BJ (cell line): ENCODE measurements around the gene HSF2BP. TPM values are rescaled to one million over a fixed set of nuclear protein-coding genes. Genes with fewer than 3 reads are reported as not detected.
"Not testable (repeated sequence)": the region's sequence is repeated elsewhere in the genome, so short reads cannot be mapped to it uniquely, and the experiment has no call there.

Experiments
- CTCF ChIA-PET: fragments of 350-600 bp; formaldehyde crosslinking; extraction: SDS; loops from one replicate; lab custom pipeline; 2021; ENCODE audit warnings: antibody characterized with exemption, inconsistent platforms; lab: Yijun Ruan, JAX
- POLR2A ChIA-PET: fragments of 300-600 bp; sonication (Branson Sonifier 250); formaldehyde crosslinking; extraction: SDS; loops from one replicate; lab custom pipeline; 2021; ENCODE audit warnings: antibody characterized with exemption; lab: Charles Lee
- DNase-seq: peaks from one replicate; pipeline ENCODE4 v3.0.0-alpha.2; 2011; ENCODE audit warnings: low read depth
- H3K27me3 ChIP-seq: 2 replicates; pipeline ENCODE4 v1.6.0; 2011; ENCODE audit warnings: low read length; ENCODE audit not compliant: control insufficient read depth, insufficient read depth
- H3K36me3 ChIP-seq: 2 replicates; pipeline ENCODE4 v1.5.1; 2011; ENCODE audit warnings: low read length; ENCODE audit not compliant: control insufficient read depth, insufficient read depth
- H3K4me3 ChIP-seq: 2 replicates; pipeline ENCODE4 v1.5.1; 2011; ENCODE audit warnings: low read depth, mild to moderate bottlenecking, control low read depth, low read length
- CTCF ChIP-seq: IDR thresholded peaks from 2 replicates; pipeline ENCODE4 v1.5.1; 2011; ENCODE audit warnings: low read depth, mild to moderate bottlenecking, control low read depth, inconsistent platforms, low read length, moderate library complexity; ENCODE audit not compliant: insufficient read depth
- polyA plus RNA-seq: library from polyadenylated mRNA; depleted of rRNA; stranded (reverse); fragments of >200 nt; gene quantifications from 2 replicates; pipeline ENCODE4 v1.2.3, GENCODE V29; 2011

Gene HSF2BP
- polyA plus RNA-seq, 1 experiment, result 1.2 TPM

- TF ChIP-seq CTCF, result no peak
- ChIA-PET CTCF (no interaction called here), POLR2A (no interaction called here)
- Histone ChIP-seq H3K4me3 (no peak overlapping the region), H3K36me3 (no peaks in the 10 kb centered on the region), H3K27me3 (no peaks in the 10 kb centered on the region; the same call in 1 of the 2 replicates)
- DNase-seq, result no peak
These were observed 85.4 kb downstream of the HSF2BP start for GRCh38 chr21:43573921-43574320.

GRCh38 chr21:43572446-43572845 is 86.8 kb downstream of the HSF2BP start:
- no peak overlapping the region for H3K4me3 ChIP-seq
- H3K27me3 ChIP-seq, result no peaks in the 10 kb centered on the region; the same call in 1 of the 2 replicates
- ChIA-PET POLR2A (no interaction called here), CTCF (no interaction called here)
- no peak for DNase-seq
- no peak for TF ChIP-seq CTCF
- no peaks in the 10 kb centered on the region for H3K36me3 ChIP-seq

GRCh38 chr21:43571976-43572375 is 87.3 kb downstream of the HSF2BP start:
- CTCF ChIA-PET, result no interaction called here
- DNase-seq, result no peak

GRCh38 chr21:43570195-43570594 is 89.1 kb downstream of the HSF2BP start:
- H3K27me3 ChIP-seq, DNase-seq, H3K4me3 ChIP-seq, H3K36me3 ChIP-seq, CTCF ChIA-PET, POLR2A ChIA-PET: not testable (repeated sequence)

More at GRCh38 chr21:43571976-43572375, 87.3 kb downstream of the HSF2BP start:
- no peak for TF ChIP-seq CTCF
- POLR2A ChIA-PET, result no interaction called here
- no peak overlapping the region for H3K4me3 ChIP-seq
- no peaks in the 10 kb centered on the region; the same call in 1 of the 2 replicates for H3K27me3 ChIP-seq
- no peaks in the 10 kb centered on the region for H3K36me3 ChIP-seq

- CTCF ChIA-PET, POLR2A ChIA-PET, DNase-seq, H3K36me3 ChIP-seq, H3K27me3 ChIP-seq, H3K4me3 ChIP-seq: not testable (repeated sequence)
These were observed 96.8 kb downstream of the HSF2BP start for GRCh38 chr21:43562451-43562850.

- CTCF ChIA-PET, POLR2A ChIA-PET, H3K4me3 ChIP-seq, H3K36me3 ChIP-seq, DNase-seq, H3K27me3 ChIP-seq: not testable (repeated sequence)
These were observed 118.7 kb downstream of the HSF2BP start for GRCh38 chr21:43540561-43540960.

- H3K36me3 ChIP-seq, CTCF ChIA-PET, H3K4me3 ChIP-seq, DNase-seq, H3K27me3 ChIP-seq, POLR2A ChIA-PET: not testable (repeated sequence)
These were observed 136.7 kb downstream of the HSF2BP start for GRCh38 chr21:43522495-43523131.

GRCh38 chr21:43517701-43518100 is 141.6 kb downstream of the HSF2BP start:
- H3K27me3 ChIP-seq, H3K36me3 ChIP-seq, DNase-seq, H3K4me3 ChIP-seq, POLR2A ChIA-PET, CTCF ChIA-PET: not testable (repeated sequence)

GRCh38 chr21:43516860-43517627 is 142.2 kb downstream of the HSF2BP start:
- POLR2A ChIA-PET, H3K36me3 ChIP-seq, H3K27me3 ChIP-seq, CTCF ChIA-PET, DNase-seq, H3K4me3 ChIP-seq: not testable (repeated sequence)

GRCh38 chr21:43516295-43516847 is 142.9 kb downstream of the HSF2BP start:
- DNase-seq, H3K4me3 ChIP-seq, H3K27me3 ChIP-seq, H3K36me3 ChIP-seq, POLR2A ChIA-PET, CTCF ChIA-PET: not testable (repeated sequence)
